GM19455 (cell line): ENCODE results near the gene HDAC9.
A peak's percentile ranks its signal among the peaks of the same experiment; 100 is the strongest.

ENCODE experiments used
- ATAC-seq: cut with Tn5 transposase; IDR thresholded peaks from one replicate; pipeline ENCODE4 v1.9.1; 2021; ENCODE audit not compliant: unreplicated experiment

Gene HDAC9

GRCh38 chr7:18552943-18553604, 57.5 kb downstream of the HDAC9 start:
- no peak for ATAC-seq

GRCh38 chr7:18553605-18554003, 58.1 kb downstream of the HDAC9 start:
- no peak for ATAC-seq

GRCh38 chr7:18555120-18555519, 59.6 kb downstream of the HDAC9 start:
- no peak for ATAC-seq

- no peak for ATAC-seq
Observed at GRCh38 chr7:18555968-18556367, 60.4 kb downstream of the HDAC9 start.

GRCh38 chr7:18558503-18558902, 63.0 kb downstream of the HDAC9 start:
- no peak for ATAC-seq

GRCh38 chr7:18558910-18559309, 63.4 kb downstream of the HDAC9 start:
- ATAC-seq: no peak

- ATAC-seq: no peak
Observed at GRCh38 chr7:18559756-18560155, 64.2 kb downstream of the HDAC9 start.

GRCh38 chr7:18564779-18565178, 69.2 kb downstream of the HDAC9 start:
- ATAC-seq: no peak

- no peak for ATAC-seq
Observed at GRCh38 chr7:18565337-18565736, 69.8 kb downstream of the HDAC9 start.

GRCh38 chr7:18566205-18566604, 70.7 kb downstream of the HDAC9 start:
- no peak for ATAC-seq

- peak; percentile 83 for ATAC-seq
Observed at GRCh38 chr7:18566829-18567228, 71.3 kb downstream of the HDAC9 start.

- no peak for ATAC-seq
Observed at GRCh38 chr7:18570441-18570840, 74.9 kb downstream of the HDAC9 start.

- no peak for ATAC-seq
Observed at GRCh38 chr7:18570890-18571478, 75.4 kb downstream of the HDAC9 start.

- no peak for ATAC-seq
Observed at GRCh38 chr7:18572154-18572553, 76.6 kb downstream of the HDAC9 start.

GRCh38 chr7:18572885-18573284, 77.3 kb downstream of the HDAC9 start:
- no peak for ATAC-seq

- ATAC-seq: no peak
Observed at GRCh38 chr7:18573410-18574234, 78.1 kb downstream of the HDAC9 start.

- ATAC-seq: no peak
Observed at GRCh38 chr7:18574235-18574540, 78.6 kb downstream of the HDAC9 start.

GRCh38 chr7:18574676-18575075, 79.1 kb downstream of the HDAC9 start:
- no peak for ATAC-seq

- no peak for ATAC-seq
Observed at GRCh38 chr7:18575622-18576572, 80.3 kb downstream of the HDAC9 start.

GRCh38 chr7:18577096-18577771, 81.7 kb downstream of the HDAC9 start:
- no peak for ATAC-seq

GRCh38 chr7:18579698-18580097, 84.1 kb downstream of the HDAC9 start:
- no peak for ATAC-seq
